Uterus (tissue), 2 donors: ENCODE measurements around the gene TEC.

ENCODE experiments used
- POLR2A ChIP-seq, 2 donors: fragments of 450-650 bp; IDR thresholded peaks; one replicate each; pipeline ENCODE4 v1.6.1; 2016; ENCODE audit warnings: antibody characterized with exemption in 2 of 2, mild to moderate bottlenecking in 1 of 2, moderate library complexity in 1 of 2
- TF ChIP-seq, protein P1 (sequence below), 4 experiments: fragments of 200-600 bp in 2 of 4; fragments of 450-650 bp in 2 of 4; sonication (generic) in 2 of 4; IDR thresholded peaks; one replicate each; pipeline ENCODE4 v1.5.1; 2016 to 2019; ENCODE audit warnings: antibody characterized with exemption in 4 of 4, mild to moderate bottlenecking in 2 of 4, moderate library complexity in 1 of 4

DNA sequence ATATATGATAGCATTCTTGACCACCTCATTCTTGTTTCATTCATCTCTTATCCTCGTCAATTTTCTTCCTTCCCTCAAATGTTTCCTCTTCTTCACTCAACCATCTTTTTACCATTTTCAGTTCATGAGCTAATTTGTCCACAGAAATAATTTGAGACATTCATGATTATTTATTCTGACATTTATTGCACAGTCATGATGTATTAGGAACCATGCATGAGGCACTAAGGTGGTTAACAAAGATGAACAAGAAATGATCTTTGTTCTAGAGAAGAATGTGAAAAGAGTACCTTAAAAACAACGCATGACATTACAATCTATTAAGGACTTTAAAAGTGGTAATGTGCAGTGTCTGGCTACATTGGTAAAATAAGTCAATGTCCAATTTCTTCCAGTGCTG lies 27.9 kb downstream of the TEC start:
- TF ChIP-seq, protein P1, sequence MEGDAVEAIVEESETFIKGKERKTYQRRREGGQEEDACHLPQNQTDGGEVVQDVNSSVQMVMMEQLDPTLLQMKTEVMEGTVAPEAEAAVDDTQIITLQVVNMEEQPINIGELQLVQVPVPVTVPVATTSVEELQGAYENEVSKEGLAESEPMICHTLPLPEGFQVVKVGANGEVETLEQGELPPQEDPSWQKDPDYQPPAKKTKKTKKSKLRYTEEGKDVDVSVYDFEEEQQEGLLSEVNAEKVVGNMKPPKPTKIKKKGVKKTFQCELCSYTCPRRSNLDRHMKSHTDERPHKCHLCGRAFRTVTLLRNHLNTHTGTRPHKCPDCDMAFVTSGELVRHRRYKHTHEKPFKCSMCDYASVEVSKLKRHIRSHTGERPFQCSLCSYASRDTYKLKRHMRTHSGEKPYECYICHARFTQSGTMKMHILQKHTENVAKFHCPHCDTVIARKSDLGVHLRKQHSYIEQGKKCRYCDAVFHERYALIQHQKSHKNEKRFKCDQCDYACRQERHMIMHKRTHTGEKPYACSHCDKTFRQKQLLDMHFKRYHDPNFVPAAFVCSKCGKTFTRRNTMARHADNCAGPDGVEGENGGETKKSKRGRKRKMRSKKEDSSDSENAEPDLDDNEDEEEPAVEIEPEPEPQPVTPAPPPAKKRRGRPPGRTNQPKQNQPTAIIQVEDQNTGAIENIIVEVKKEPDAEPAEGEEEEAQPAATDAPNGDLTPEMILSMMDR (IDR thresholded peaks at IDR 0.05) = no peak
- no peak for TF ChIP-seq POLR2A (IDR thresholded peaks at IDR 0.05)
